ENCODE measurements around the gene ARAF.

DNA sequence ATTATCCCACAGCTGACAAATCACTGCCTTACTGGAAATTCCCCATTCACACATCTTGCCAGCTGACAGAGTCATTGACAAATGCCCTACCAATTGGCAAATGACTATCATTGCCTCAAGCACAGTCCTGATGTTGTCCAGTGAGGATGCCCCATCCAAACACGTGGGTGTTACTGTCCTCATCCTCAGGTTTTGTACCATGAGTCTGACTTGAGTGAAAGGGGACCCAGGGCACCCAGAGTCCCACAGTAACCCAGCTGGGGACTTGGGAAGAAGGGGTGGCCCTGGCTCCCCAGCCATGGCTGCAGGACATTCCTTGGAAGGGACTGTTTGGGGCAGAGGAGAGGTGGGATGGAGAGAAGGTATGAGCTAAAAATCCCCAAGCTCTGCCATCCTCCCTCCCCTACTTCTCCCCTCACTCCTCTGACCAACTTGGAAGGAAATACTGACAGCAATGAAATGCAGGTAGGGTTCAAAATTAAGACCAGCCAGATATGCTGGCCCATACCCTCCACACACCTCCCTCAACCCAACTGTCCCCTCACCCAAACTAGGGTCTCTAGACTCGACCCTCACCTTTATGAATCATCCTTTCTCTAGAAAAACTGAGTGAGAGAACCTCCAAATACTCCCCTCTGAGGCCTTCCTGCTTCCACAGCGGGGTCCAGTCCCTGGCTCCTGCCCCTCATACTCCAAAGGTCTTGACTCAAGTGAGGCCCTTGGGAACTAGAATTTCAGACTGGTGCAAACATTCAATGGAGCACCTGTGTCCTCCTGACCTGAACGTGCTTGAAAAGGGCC lies 26.3 kb downstream of the ARAF start:
- TF ChIP-seq EZH2 (IDR thresholded peaks at IDR 0.05; ENCODE audit: borderline replicate concordance, insufficient read depth, low read length, poor library complexity, severe bottlenecking) = no peak
- no peak for TF ChIP-seq RAD21 (conservative IDR thresholded peaks at IDR 0.05)
- TF ChIP-seq, protein P1, sequence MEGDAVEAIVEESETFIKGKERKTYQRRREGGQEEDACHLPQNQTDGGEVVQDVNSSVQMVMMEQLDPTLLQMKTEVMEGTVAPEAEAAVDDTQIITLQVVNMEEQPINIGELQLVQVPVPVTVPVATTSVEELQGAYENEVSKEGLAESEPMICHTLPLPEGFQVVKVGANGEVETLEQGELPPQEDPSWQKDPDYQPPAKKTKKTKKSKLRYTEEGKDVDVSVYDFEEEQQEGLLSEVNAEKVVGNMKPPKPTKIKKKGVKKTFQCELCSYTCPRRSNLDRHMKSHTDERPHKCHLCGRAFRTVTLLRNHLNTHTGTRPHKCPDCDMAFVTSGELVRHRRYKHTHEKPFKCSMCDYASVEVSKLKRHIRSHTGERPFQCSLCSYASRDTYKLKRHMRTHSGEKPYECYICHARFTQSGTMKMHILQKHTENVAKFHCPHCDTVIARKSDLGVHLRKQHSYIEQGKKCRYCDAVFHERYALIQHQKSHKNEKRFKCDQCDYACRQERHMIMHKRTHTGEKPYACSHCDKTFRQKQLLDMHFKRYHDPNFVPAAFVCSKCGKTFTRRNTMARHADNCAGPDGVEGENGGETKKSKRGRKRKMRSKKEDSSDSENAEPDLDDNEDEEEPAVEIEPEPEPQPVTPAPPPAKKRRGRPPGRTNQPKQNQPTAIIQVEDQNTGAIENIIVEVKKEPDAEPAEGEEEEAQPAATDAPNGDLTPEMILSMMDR (IDR thresholded peaks at IDR 0.05; ENCODE audit: poor library complexity, severe bottlenecking) = no peak
- no peak for TF ChIP-seq POLR2AphosphoS5 (IDR thresholded peaks at IDR 0.05)
- TF ChIP-seq, protein P2, sequence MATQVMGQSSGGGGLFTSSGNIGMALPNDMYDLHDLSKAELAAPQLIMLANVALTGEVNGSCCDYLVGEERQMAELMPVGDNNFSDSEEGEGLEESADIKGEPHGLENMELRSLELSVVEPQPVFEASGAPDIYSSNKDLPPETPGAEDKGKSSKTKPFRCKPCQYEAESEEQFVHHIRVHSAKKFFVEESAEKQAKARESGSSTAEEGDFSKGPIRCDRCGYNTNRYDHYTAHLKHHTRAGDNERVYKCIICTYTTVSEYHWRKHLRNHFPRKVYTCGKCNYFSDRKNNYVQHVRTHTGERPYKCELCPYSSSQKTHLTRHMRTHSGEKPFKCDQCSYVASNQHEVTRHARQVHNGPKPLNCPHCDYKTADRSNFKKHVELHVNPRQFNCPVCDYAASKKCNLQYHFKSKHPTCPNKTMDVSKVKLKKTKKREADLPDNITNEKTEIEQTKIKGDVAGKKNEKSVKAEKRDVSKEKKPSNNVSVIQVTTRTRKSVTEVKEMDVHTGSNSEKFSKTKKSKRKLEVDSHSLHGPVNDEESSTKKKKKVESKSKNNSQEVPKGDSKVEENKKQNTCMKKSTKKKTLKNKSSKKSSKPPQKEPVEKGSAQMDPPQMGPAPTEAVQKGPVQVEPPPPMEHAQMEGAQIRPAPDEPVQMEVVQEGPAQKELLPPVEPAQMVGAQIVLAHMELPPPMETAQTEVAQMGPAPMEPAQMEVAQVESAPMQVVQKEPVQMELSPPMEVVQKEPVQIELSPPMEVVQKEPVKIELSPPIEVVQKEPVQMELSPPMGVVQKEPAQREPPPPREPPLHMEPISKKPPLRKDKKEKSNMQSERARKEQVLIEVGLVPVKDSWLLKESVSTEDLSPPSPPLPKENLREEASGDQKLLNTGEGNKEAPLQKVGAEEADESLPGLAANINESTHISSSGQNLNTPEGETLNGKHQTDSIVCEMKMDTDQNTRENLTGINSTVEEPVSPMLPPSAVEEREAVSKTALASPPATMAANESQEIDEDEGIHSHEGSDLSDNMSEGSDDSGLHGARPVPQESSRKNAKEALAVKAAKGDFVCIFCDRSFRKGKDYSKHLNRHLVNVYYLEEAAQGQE (IDR thresholded peaks at IDR 0.05; ENCODE audit: borderline replicate concordance) = no peak
- TF ChIP-seq TAF1 (IDR thresholded peaks at IDR 0.05; ENCODE audit: low read depth) = no peak

Data from neural cell (in vitro differentiated cells).